GM21786 (cell line): ENCODE data around the gene HOXA11.

ENCODE experiments used
- ATAC-seq: cut with Tn5 transposase; IDR thresholded peaks from one replicate; pipeline ENCODE4 v1.9.1; 2021; ENCODE audit not compliant: unreplicated experiment

HOXA11 gene

DNA sequence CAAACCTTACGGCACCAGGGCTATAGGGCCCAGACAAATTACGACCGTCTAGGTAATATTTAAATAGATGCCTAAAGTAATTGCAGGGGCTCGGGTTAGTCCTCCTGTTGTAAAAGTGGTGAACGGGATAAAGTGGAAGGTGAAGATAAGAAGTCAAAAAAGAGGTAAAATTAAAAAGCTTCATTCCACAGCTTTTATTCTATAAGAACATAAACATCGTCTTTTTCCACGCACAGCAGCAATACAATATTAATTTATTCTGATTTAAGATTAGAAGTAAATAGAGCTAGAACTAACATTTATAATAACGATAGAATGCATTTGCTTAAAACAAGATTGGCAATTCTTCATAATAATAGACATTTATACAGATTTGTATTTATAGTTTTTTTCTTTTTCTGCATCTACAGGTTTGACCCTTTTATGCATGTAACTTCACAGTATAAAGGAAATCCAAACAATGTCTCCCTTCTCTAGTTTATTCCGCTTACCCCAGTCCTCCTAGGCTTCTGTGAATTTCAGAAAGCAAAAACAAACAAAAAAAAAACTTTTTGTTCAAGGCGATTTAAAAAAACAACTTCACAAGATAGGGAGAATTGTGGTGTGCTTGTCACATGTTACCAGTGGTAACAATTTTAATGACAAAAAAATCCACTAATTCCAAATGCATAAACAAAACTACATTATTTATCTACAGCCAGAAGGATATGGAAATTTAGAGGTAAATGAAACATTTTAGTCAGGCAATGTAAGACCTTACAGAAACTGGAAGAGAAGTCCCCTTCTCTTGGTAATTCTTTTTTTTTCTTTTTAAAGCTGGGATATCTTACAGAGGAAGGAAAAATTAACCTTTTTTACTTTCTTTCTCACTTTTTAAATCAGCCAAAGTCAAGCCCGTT, 14.4 kb downstream of the HOXA11 start:
- ATAC-seq: no peak

DNA sequence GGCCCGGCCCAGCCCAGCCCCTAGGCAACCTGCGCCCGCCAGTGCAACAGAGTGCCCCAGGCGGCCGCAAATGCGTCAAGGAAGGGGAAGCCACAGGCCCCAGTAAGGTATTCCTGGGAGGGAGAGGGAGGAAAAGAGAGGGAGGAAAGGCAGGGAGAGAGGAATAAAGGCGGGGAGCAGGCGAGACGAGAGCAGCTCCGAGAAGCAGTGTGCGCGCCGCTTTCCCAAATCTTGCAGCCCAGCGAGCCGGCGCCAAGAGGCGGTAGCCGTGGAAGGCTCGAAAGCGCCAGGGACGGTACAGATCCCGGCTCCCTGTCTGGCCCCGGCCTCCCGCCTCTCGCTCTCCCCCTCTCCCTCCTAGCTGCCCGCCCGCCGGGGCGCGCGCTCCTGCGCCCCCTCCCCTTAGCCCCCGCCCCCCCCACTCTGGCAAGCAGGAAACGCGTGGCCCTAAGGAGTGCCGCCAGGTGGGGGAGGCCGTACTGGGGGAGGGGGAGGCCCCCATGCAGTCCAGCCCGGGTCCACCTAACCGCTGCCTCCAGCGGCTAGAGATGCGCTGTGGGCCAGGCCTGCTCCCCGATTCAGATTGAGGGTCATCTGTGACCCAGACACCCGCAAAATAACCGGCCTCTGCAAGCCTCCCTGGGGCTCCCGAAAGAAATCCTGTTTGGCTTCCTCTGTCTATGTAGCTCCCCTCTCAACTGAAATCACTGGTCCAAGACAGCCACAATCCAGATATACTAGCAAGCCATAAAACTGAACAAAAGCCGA, 15.2 kb downstream of the HOXA11 start:
- no peak for ATAC-seq

DNA sequence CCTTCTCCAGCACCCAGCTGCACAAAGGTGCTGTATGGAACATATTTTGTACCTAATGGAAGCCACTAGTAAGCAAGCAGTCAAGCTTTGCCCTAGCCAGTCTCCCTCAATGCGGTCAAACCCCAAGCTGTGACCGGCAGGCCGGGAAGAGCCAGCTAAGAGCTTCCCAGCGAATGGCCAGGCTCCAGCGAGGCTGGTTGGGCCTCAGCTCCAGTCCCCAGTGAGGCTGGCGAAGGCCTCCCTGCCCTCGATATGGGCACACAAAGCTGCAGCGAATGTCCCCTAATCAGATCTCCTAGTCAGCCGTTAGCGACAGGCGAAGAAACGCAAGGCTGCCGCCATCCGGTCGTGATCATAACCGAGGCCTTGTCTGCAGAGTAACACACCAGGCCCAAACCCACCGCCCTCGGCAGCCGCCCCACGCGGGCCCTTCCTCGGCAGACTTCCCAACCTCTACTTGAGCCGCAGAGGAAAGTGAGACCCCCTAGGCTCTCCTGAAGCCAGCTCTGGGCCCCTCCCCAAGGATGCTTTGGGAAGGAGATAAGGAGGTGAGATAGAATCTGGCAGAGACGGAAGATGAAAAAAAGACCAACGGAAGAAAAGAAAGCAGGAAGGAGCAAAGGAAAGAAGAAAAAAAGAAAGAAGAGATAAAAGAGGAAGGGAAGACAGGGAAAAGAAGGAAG, 16.6 kb downstream of the HOXA11 start:
- no peak for ATAC-seq

DNA sequence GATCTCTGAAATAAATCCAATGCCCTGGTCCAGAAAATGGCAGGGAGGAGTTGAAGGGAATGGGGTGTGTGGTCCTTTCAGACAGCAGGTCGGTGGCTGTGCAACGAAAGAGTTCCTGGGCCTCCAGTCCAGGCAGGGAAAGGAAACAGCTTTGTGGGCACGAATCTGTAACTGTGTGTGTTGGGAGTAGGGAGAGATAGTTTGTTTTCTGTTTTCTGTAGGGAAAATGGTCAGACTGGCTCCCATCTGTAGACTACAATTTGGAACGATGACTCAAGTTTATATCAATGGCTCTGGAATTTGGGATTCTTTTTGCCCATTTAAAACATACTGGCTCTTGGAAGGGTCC, 17.1 kb downstream of the HOXA11 start:
- ATAC-seq: no peak

GRCh38 chr7:27166531-27167505, 18.2 kb downstream of the HOXA11 start:
- no peak for ATAC-seq

DNA sequence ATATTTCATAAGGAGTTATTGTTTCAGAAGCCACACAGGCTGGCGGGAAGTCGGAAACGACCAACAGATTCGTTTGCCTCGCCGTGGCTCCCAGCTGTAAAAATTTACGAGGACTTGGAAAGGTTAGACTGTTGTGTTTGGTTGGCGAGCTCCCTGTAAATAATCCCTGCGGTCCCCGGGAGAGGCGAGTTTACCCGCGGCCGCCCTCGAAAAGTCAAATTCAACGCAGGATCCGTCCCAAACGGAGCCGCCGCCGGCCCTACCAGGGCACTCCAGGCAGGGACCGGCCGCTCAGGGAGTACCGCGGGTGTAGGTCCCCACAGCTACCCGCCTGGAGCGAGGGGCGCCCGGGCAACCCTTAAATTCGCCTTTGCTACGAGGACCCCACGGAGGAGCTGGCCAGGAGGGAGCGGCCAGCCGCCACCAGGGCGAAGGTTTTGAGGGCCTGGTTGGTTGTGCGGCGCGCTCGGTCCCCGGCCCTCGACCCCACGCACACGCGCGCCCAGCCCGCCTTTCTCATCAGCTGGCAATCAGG, 19.0 kb downstream of the HOXA11 start:
- no peak for ATAC-seq

GRCh38 chr7:27165089-27165995, 19.7 kb downstream of the HOXA11 start, which contains the start of gene HOXA9:
TSS of gene HOXA9 (minus strand) at chr7:27165537. CDS start at chr7:27165457, 80 bp downstream.
- no peak for ATAC-seq

DNA sequence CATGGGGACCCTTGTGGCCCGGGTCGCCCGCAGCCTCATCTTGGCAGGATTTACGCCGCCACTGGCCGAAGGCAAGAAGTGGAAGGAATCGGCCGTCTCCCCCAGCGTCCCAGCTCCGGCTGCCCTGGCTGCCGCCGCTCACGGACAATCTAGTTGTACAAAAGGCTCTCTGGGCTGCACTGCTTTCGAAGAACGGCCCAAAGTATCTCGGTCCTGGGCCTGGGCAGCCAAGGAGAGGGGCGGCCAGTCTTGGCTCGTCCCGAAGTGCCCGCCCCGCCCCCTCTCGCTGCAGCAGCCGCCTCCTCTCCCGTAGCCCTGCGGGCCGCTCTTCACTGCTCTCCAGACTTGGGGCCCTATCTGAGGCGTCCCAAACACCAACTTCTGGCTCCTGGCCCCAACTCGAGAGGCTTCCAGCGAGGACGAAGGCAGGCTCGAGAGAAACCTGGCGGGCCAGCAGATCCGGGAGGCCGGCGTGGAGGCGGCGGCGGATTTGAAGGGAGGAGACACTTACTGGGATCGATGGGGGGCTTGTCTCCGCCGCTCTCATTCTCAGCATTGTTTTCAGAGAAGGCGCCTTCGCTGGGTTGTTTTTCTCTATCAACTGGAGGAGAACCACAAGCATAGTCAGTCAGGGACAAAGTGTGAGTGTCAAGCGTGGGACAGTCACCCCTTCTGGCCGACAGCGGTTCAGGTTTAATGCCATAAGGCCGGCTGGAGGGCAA, 20.5 kb downstream of the HOXA11 start:
- ATAC-seq: no peak

DNA sequence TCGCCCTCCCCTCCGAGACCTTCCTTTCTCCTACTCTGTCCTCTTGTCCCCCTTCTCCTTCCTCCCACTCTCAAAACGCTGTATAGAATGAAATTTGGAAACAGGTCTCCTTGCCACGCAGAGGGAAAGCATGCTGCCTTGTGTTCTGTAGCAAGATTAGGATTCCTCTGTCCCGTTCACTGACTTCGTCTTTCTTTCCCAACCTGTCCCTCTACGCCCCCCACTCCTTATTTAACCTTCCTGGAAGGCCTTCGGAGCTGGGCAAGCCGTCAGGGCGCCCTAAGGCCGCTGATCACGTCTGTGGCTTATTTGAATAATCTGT, 21.0 kb downstream of the HOXA11 start:
- ATAC-seq: no peak

GRCh38 chr7:27163288-27164044, 21.6 kb downstream of the HOXA11 start:
- no peak for ATAC-seq

GRCh38 chr7:27162561-27163287, 22.3 kb downstream of the HOXA11 start:
- ATAC-seq: no peak

- ATAC-seq: no peak
Measured at GRCh38 chr7:27161721-27162560, 23.1 kb downstream of the HOXA11 start.

GRCh38 chr7:27161214-27161720, 23.8 kb downstream of the HOXA11 start:
- no peak for ATAC-seq

GRCh38 chr7:27160546-27161213, 24.4 kb downstream of the HOXA11 start:
- ATAC-seq: peak; percentile 69

DNA sequence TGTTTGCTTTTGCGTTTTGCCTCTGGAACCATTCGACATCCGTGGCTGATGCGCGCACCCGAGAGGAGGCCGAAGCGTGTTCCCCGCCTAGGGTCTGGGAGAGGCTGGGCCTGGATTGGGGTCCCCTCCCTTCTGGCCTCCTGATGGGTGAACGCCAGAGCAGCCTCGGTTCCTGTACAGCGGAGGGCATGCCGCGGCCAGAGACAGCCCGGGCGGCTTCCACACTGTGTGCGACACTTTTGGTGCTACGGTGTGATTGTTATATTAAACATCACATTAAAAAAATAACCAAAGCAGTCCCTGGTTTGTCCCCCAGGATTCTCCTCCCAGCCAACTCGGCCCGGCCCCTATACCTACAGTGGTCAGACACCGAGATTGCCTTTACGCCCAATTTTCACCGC, 24.9 kb downstream of the HOXA11 start:
- no peak for ATAC-seq
